ENCODE data around the gene GINS2.

GINS2 gene

GRCh38 chr16:85715169-85716021 lies 26.6 kb upstream of the GINS2 start:
- peak; percentile 59 for DNase-seq

GRCh38 chr16:85712801-85713200 lies 24.0 kb upstream of the GINS2 start:
- DNase-seq = no peak

- DNase-seq = no peak
These were observed 23.3 kb upstream of the GINS2 start for GRCh38 chr16:85711982-85712587.

- DNase-seq = no peak
These were observed 22.0 kb upstream of the GINS2 start for GRCh38 chr16:85710732-85711131.

- no peak for DNase-seq
These were observed 21.2 kb upstream of the GINS2 start for GRCh38 chr16:85709766-85710585.

- no peak for DNase-seq
These were observed 19.6 kb upstream of the GINS2 start for GRCh38 chr16:85708338-85708737.

GRCh38 chr16:85707528-85708095 lies 18.9 kb upstream of the GINS2 start:
- no peak for DNase-seq

- no peak for DNase-seq
These were observed 17.8 kb upstream of the GINS2 start for GRCh38 chr16:85706449-85707034.

GRCh38 chr16:85704900-85705846 lies 16.4 kb upstream of the GINS2 start:
- no peak for DNase-seq

- no peak for DNase-seq
These were observed 15.3 kb upstream of the GINS2 start for GRCh38 chr16:85704011-85704410.

- DNase-seq = no peak
These were observed 10.9 kb upstream of the GINS2 start for GRCh38 chr16:85699628-85700027.

GRCh38 chr16:85698935-85699558 lies 10.3 kb upstream of the GINS2 start:
- no peak for DNase-seq

- DNase-seq = no peak
These were observed 9.7 kb upstream of the GINS2 start for GRCh38 chr16:85698459-85698891.

- DNase-seq = no peak
These were observed 8.7 kb upstream of the GINS2 start for GRCh38 chr16:85697431-85697830.

- no peak for DNase-seq
These were observed 8.0 kb upstream of the GINS2 start for GRCh38 chr16:85696781-85697180.

- no peak for DNase-seq
These were observed 6.7 kb upstream of the GINS2 start for GRCh38 chr16:85695196-85696128.

- peak; percentile 46 for DNase-seq
These were observed 1.8 kb upstream of the GINS2 start for GRCh38 chr16:85690469-85691064.

- no peak for DNase-seq
These were observed 1.2 kb upstream of the GINS2 start for GRCh38 chr16:85689950-85690320.

- DNase-seq = peak; percentile 33
These were observed 663 bp upstream of the GINS2 start for GRCh38 chr16:85689285-85689949.

Measured in NCI-H774 (cell line).